GM19395 (cell line): ENCODE results near the gene TRIP13.
A peak's percentile ranks its signal among the peaks of the same experiment; 100 is the strongest.

Experiments used
- ATAC-seq: cut with Tn5 transposase; IDR thresholded peaks from one replicate; pipeline ENCODE4 v1.9.1; 2021; ENCODE audit warnings: mild to moderate bottlenecking, moderate library complexity; ENCODE audit not compliant: unreplicated experiment

Gene TRIP13

DNA sequence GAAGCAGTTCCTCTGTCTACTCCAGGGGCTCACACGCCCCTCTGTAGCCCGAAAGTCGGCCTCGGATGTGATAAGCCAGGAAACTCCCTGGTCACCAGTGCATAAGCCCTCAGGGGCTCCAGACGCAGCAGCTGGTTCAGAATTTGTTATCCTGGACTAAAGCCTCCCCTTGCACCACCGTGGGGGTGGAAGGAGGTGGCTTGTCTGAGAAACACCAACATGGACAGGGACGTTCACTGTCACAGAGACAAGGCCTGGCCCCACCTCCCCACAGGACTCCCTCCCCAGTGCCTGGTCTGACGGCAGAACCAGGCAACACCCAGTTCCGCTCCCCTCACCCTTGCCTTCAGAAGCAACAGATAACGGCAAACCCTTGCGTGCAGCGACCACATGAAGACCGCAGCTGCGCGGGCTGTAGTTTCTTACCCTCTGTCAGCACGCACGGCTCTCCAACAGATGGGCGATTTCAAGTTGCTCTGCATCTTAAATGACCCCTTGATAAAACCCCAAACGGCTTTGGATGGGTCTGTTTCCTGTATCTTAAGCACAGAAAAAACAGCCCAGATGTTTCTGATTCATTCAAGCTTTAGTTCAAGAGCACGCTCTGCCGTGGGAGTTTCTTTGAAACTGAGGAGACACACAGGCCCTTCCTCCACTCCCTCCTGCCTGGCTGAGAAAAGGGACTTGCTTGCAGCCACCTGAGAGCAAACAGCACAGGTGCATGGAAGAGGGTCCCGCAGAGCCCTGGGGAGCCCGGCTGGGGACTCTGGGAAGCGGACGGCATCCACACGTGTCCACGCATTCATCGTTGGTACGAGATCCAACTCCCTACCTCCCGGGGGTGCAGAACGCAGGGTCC, 71.2 kb downstream of the TRIP13 start:
- peak; percentile 85 for ATAC-seq

DNA sequence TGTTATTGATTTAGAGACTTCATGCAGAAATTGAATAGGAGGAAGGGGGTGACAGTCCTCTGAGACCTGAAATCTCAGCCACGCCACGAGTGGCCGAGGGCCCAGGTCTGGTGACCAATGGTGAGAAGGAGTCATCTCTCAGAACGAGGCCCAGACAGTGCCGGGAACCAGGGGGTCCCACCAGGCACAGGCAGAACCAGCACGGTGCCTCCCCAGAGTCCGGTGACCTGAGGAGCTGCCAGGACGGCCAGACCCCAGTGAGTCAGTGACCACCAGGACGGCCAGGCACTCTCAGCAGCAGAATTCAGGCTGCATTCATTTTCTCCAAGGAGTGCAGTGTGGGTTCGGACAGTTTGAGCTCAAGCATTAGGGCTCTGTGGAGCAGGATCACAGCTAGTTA, 72.1 kb downstream of the TRIP13 start:
- no peak for ATAC-seq

DNA sequence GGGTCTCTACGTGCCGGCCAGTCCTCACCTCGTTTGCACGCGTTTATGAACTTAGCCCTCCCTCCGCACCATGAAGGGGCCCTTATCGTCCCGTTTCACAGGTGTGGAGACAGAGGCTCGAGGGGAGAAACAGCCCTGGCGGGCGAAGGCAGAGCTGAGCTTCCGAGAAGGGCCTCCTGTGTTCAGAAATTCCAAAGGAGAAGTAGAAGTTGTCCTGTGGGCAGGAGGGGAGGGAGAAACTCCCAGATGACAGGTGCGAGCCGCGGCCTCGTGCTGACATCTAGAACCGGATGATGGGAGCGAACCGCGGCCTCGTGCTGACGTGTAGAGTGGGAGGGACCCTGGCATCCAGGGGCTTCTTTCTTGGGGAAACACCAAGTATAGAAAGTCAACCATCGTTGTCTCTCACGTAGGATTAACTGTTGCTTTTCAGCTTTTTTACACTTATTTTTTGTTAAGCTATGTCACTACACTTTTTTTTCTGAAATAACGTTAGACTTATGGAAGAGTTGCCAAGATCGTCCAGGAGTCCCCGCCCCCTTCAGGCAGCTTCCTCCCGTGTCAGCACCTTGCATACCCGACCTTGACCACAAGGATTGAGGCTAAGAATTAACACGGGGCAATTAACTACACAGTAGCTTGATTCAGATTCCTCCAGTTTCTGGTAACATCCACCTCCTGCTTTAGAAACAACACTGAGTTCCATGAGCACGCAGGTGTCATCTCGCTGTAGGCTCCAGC, 73.1 kb downstream of the TRIP13 start:
- ATAC-seq: no peak

DNA sequence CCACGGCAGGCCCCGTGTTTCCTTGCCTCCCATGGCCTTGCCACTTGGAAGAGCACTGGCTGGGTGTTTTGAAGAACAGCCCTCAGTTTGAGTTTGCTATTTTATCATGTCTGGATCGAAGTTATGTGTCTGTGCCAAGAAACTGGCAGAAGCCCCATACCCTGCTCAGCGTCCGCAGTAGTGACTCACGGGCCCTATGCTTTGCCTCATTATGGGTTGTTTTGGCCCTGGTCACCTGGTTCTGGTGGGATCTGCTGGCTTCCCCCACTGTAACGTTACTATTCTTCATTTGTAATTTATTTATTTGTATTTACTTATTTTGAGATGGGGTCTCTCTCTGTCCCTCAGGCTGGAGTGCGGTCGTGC, 73.6 kb downstream of the TRIP13 start:
- no peak for ATAC-seq

DNA sequence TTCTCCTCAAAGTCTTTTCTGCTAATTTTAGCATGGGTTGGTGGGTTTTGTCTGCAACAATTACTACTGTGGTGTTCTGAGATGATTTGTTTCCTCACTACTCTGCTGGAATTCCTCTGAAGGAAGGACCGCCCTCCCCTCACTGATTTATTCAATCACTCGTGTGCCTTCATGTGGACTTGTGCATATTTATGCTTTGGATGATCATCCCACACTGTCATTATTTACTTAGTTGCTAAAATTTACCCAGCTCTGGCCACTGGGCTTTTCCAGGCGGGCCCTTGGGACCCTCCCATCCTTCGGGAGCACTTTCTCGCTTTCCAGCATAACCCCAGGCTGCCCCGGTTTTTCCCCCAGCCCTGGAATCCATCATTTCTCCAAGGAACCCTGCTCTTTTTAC, 74.3 kb downstream of the TRIP13 start:
- ATAC-seq: no peak
